Loucy (cell line): ENCODE measurements around the gene PPP2R3B.

Experiments used
- H2AFZ ChIP-seq: fragments of 200-600 bp; sonication (generic); 2 replicates; pipeline ENCODE4 v1.6.0; 2016; ENCODE audit warnings: antibody characterized with exemption, mild to moderate bottlenecking, low read length, moderate library complexity
- H3F3A ChIP-seq: fragments of 200-600 bp; 2 replicates; pipeline ENCODE4 v1.6.0; 2016; ENCODE audit warnings: antibody characterized with exemption, low read depth, mild to moderate bottlenecking
- H3K27me3 ChIP-seq: fragments of 200-600 bp; sonication (generic); 2 replicates; pipeline ENCODE4 v1.6.1; 2014; ENCODE audit warnings: low read length, mild to moderate bottlenecking; ENCODE audit not compliant: insufficient read depth, poor library complexity, severe bottlenecking
- H3K36me3 ChIP-seq: fragments of 200-600 bp; sonication (generic); 2 replicates; pipeline ENCODE4 v1.6.1; 2016; ENCODE audit warnings: low read length; ENCODE audit not compliant: insufficient read depth
- H3K4me1 ChIP-seq: fragments of 200-600 bp; sonication (generic); 2 replicates; pipeline ENCODE4 v1.5.1; 2014; ENCODE audit warnings: low read length, mild to moderate bottlenecking; ENCODE audit not compliant: insufficient read depth, poor library complexity, severe bottlenecking
- H3K4me2 ChIP-seq: fragments of 200-600 bp; sonication (generic); 2 replicates; pipeline ENCODE4 v1.6.0; 2014; ENCODE audit warnings: antibody characterized with exemption, low read length, low read depth, mild to moderate bottlenecking; ENCODE audit not compliant: poor library complexity, severe bottlenecking
- H3K4me3 ChIP-seq: fragments of 200-600 bp; sonication (generic); 2 replicates; pipeline ENCODE4 v1.5.1; 2014; ENCODE audit warnings: low read length, mild to moderate bottlenecking, mixed read lengths; ENCODE audit not compliant: poor library complexity, severe bottlenecking
- H3K79me2 ChIP-seq: fragments of 200-600 bp; sonication (generic); 2 replicates; pipeline ENCODE4 v1.6.1; 2014; ENCODE audit warnings: low read length; ENCODE audit not compliant: insufficient read depth
- H3K9ac ChIP-seq: fragments of 200-600 bp; sonication (generic); 2 replicates; pipeline ENCODE4 v1.6.0; 2014; ENCODE audit warnings: mild to moderate bottlenecking, low read depth, low read length, moderate library complexity; ENCODE audit not compliant: poor library complexity, severe bottlenecking
- H3K9me2 ChIP-seq: fragments of 200-600 bp; sonication (generic); replicated peaks from 2 replicates; pipeline ENCODE4 v1.6.1; 2016; ENCODE audit warnings: low read depth, low read length, mixed read lengths
- H3K9me3 ChIP-seq: fragments of 200-600 bp; sonication (generic); 2 replicates; pipeline ENCODE4 v1.6.1; 2014; ENCODE audit warnings: mild to moderate bottlenecking, antibody characterized with exemption, low read length, low read depth; ENCODE audit not compliant: insufficient read depth
- H4K20me1 ChIP-seq: fragments of 200-600 bp; sonication (generic); 2 replicates; pipeline ENCODE4 v1.6.0; 2014; ENCODE audit warnings: antibody characterized with exemption, low read length, mild to moderate bottlenecking; ENCODE audit not compliant: insufficient read depth, poor library complexity, severe bottlenecking
- CTCF ChIP-seq: fragments of 200-600 bp; sonication (generic); conservative IDR thresholded peaks from 2 replicates; pipeline ENCODE4 v1.5.1; 2014; ENCODE audit warnings: mild to moderate bottlenecking, antibody characterized with exemption, low read length
- EZH2phosphoT487 ChIP-seq: fragments of 200-600 bp; IDR thresholded peaks from 2 replicates; pipeline ENCODE4 v1.6.1; 2018; ENCODE audit warnings: antibody characterized with exemption, mild to moderate bottlenecking, moderate library complexity, borderline replicate concordance

Gene PPP2R3B

GRCh38 chrX:295136-295535, 91.6 kb downstream of the PPP2R3B start:
- H3K36me3 ChIP-seq: peaks cover 8% of the 10 kb centered on the region; the same call in 1 of the 2 replicates
- no peaks in the 10 kb centered on the region for H3K4me1 ChIP-seq
- H3K9me2 ChIP-seq: no peaks in the 10 kb centered on the region
- no peaks in the 10 kb centered on the region for H3K27me3 ChIP-seq
- no peaks in the 10 kb centered on the region for H3K9me3 ChIP-seq
- no peaks in the 10 kb centered on the region for H3F3A ChIP-seq
- no peak overlapping the region for H2AFZ ChIP-seq
- no peak for TF ChIP-seq CTCF
- TF ChIP-seq EZH2phosphoT487: no peak
- H3K79me2 ChIP-seq: no peaks in the 10 kb centered on the region
- no peak overlapping the region for H3K9ac ChIP-seq
- no peak overlapping the region for H3K4me2 ChIP-seq
- H4K20me1 ChIP-seq: no peaks in the 10 kb centered on the region
- no peak overlapping the region for H3K4me3 ChIP-seq

- Histone ChIP-seq H3K4me2 (no peak overlapping the region), H3F3A (no peaks in the 10 kb centered on the region), H3K9me2 (no peaks in the 10 kb centered on the region), H3K9me3 (no peaks in the 10 kb centered on the region), H4K20me1 (no peaks in the 10 kb centered on the region), H2AFZ (no peak overlapping the region), H3K4me1 (no peaks in the 10 kb centered on the region), H3K36me3 (peaks cover 8% of the 10 kb centered on the region; the same call in 1 of the 2 replicates), H3K9ac (no peak overlapping the region), H3K4me3 (no peak overlapping the region), H3K79me2 (no peaks in the 10 kb centered on the region), H3K27me3 (no peaks in the 10 kb centered on the region)
- no peak for TF ChIP-seq CTCF
- no peak for TF ChIP-seq EZH2phosphoT487
Measured at GRCh38 chrX:292900-293897, 93.5 kb downstream of the PPP2R3B start.

GRCh38 chrX:291411-291901, 95.3 kb downstream of the PPP2R3B start:
- Histone ChIP-seq H3K9ac (no peak overlapping the region), H3K9me3 (no peaks in the 10 kb centered on the region), H3K9me2 (no peaks in the 10 kb centered on the region), H3F3A (no peaks in the 10 kb centered on the region), H4K20me1 (no peaks in the 10 kb centered on the region), H3K4me1 (no peaks in the 10 kb centered on the region), H3K36me3 (peaks cover 8% of the 10 kb centered on the region; the same call in 1 of the 2 replicates), H3K4me3 (no peak overlapping the region), H3K27me3 (no peaks in the 10 kb centered on the region), H3K79me2 (no peaks in the 10 kb centered on the region), H3K4me2 (no peak overlapping the region), H2AFZ (no peak overlapping the region)
- no peak for TF ChIP-seq EZH2phosphoT487
- no peak for TF ChIP-seq CTCF
